Uterus (tissue), 4 donors: ENCODE data around the gene SERPINA6. TPM values are rescaled to one million over a fixed set of nuclear protein-coding genes. Genes with fewer than 3 reads are reported as not detected.

ENCODE experiments used
- DNase-seq, 2 donors: peaks; one replicate each; pipeline ENCODE4 v3.0.0-alpha.2; 2019 to 2020
- H3K27ac ChIP-seq, 2 donors: fragments of 200-600 bp; sonication (generic); 1 replicate in 1 of 2; 2 replicates in 1 of 2; pipeline ENCODE4 v1.5.1; 2016 to 2018
- H3K27me3 ChIP-seq, 2 donors: fragments of 200-600 bp; sonication (generic); one replicate each; pipeline ENCODE4 v1.5.1; 2018 to 2019; ENCODE audit warnings: control low read depth in 1 of 2
- H3K36me3 ChIP-seq, 2 donors: fragments of 200-600 bp; sonication (generic); one replicate each; pipeline ENCODE4 v1.5.1; 2019; ENCODE audit warnings: control low read depth in 1 of 2
- H3K4me1 ChIP-seq, 2 donors: fragments of 200-600 bp; sonication (generic); one replicate each; pipeline ENCODE4 v1.5.1; 2018 to 2019; ENCODE audit warnings: control low read depth in 1 of 2
- H3K4me3 ChIP-seq, 2 donors: fragments of 200-600 bp; sonication (generic); 1 replicate in 1 of 2; 2 replicates in 1 of 2; pipeline ENCODE4 v1.5.1; 2018 to 2019; ENCODE audit warnings: mild to moderate bottlenecking in 1 of 2
- H3K9me3 ChIP-seq, 2 donors: fragments of 200-600 bp; sonication (generic); one replicate each; pipeline ENCODE4 v1.5.1; 2019; ENCODE audit warnings: control low read depth in 1 of 2
- POLR2A ChIP-seq, 2 donors: fragments of 450-650 bp; IDR thresholded peaks; one replicate each; pipeline ENCODE4 v1.6.1; 2016; ENCODE audit warnings: antibody characterized with exemption in 2 of 2, mild to moderate bottlenecking in 1 of 2, moderate library complexity in 1 of 2
- intact Hi-C: fragments of 100-400 bp; cut with DNase I; formaldehyde crosslinking; loops from one replicate; pipeline ENCODE4 v1.15.1; 2023; ENCODE audit warnings: low total_unique reads
- total RNA-seq, 4 donors: library from RNA; depleted of rRNA in 3 of 4; stranded (reverse); fragments of >200 nt in 3 of 4; gene quantifications; one replicate each; pipeline versions ENCODE4 v1.1.0 to v1.2.4, GENCODE V29; 2014 to 2023
- TF ChIP-seq, protein P1 (sequence below), 4 experiments: fragments of 200-600 bp in 2 of 4; fragments of 450-650 bp in 2 of 4; sonication (generic) in 2 of 4; IDR thresholded peaks; one replicate each; pipeline ENCODE4 v1.5.1; 2016 to 2019; ENCODE audit warnings: antibody characterized with exemption in 4 of 4, mild to moderate bottlenecking in 2 of 4, moderate library complexity in 1 of 4
- donor health status: DM: yes; HTN: yes; CAD: no.

SERPINA6 gene
- total RNA-seq, 4 donors from 2014 or later = 0.76 TPM; not detected in 3

DNA sequence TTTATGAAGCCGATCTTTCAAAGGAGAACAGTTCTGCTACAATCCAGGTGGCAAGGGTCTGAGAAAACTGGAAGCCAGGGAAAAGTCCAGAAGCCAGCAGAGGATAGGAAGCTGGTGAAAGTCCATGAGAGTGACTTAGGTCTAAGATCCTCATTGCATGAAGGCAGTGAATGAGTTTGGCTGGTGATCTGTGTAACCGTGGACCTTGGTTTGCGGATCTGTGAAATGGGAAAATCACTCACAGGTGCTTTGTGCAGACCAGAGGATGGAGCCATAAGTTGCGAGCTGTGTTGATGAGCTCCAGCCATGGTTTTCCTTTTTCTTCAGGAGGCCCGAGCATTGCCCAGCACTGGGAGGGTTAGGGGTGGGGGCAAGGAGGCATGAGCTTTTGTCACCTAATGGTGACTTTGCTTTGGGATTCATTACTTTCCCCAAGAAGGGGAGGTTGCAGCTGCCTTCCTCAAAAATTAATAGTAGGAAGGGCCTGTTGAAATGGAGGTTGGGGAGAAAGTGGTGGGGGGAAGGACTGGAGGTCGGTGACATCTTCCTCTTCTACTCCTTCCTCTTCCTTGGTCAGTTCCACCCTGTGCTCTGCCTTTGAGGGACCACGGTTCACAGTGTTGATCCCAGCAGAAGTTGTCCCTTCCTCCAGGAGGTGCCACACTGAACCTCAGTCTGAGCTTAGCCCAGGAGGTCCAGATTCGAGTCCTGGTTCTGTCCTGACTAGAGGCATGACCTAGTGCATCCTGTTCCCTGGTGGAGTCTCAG lies 20.3 kb upstream of the SERPINA6 start:
- no peaks in the 10 kb centered on the region for H3K36me3 ChIP-seq
- TF ChIP-seq, protein P1, sequence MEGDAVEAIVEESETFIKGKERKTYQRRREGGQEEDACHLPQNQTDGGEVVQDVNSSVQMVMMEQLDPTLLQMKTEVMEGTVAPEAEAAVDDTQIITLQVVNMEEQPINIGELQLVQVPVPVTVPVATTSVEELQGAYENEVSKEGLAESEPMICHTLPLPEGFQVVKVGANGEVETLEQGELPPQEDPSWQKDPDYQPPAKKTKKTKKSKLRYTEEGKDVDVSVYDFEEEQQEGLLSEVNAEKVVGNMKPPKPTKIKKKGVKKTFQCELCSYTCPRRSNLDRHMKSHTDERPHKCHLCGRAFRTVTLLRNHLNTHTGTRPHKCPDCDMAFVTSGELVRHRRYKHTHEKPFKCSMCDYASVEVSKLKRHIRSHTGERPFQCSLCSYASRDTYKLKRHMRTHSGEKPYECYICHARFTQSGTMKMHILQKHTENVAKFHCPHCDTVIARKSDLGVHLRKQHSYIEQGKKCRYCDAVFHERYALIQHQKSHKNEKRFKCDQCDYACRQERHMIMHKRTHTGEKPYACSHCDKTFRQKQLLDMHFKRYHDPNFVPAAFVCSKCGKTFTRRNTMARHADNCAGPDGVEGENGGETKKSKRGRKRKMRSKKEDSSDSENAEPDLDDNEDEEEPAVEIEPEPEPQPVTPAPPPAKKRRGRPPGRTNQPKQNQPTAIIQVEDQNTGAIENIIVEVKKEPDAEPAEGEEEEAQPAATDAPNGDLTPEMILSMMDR (IDR thresholded peaks at IDR 0.05) = no peak
- no peak for TF ChIP-seq POLR2A (IDR thresholded peaks at IDR 0.05)
- H3K27ac ChIP-seq = no peak overlapping the region
- intact Hi-C loops = no loop called here
- no peaks in the 10 kb centered on the region for H3K4me1 ChIP-seq
- no peaks in the 10 kb centered on the region for H3K9me3 ChIP-seq
- DNase-seq = no peak
- H3K4me3 ChIP-seq = no peak overlapping the region
- H3K27me3 ChIP-seq = no peaks in the 10 kb centered on the region

DNA sequence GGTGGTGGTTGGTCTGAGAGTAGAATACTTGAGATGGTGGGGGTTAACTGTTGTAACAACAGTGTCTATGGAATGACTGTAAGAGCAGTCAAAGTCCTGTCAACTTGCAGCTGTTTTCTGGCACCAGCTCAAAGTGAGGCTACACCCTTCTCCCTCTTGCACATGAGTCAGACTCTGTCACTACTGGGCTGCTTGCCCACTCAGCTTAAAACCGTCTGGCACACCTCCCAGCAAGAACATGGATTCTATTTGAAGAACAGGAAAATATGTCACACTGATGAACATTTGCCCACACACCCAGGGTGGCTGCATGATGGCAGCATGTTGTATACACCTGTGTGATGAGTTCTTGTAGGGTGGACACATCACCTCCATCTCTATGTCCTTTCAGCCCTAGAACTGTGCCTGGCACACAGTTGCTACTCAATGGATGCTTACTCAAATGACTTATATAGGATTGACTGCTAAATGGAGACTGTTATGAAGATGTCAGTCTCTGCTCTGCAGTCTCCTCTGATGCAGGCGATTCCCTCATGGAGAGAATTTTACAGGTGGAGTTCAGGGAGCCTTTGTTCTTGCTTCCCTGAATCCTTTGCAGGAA lies 19.3 kb upstream of the SERPINA6 start:
- Histone ChIP-seq H3K4me1 (no peaks in the 10 kb centered on the region), H3K4me3 (no peak overlapping the region), H3K36me3 (no peaks in the 10 kb centered on the region), H3K27me3 (no peaks in the 10 kb centered on the region), H3K27ac (no peak overlapping the region), H3K9me3 (no peaks in the 10 kb centered on the region)
- intact Hi-C loops = no loop called here
- TF ChIP-seq, protein P1 (IDR thresholded peaks at IDR 0.05) = no peak
- TF ChIP-seq POLR2A (IDR thresholded peaks at IDR 0.05) = no peak
- peak; percentile 76 to 77 for DNase-seq

DNA sequence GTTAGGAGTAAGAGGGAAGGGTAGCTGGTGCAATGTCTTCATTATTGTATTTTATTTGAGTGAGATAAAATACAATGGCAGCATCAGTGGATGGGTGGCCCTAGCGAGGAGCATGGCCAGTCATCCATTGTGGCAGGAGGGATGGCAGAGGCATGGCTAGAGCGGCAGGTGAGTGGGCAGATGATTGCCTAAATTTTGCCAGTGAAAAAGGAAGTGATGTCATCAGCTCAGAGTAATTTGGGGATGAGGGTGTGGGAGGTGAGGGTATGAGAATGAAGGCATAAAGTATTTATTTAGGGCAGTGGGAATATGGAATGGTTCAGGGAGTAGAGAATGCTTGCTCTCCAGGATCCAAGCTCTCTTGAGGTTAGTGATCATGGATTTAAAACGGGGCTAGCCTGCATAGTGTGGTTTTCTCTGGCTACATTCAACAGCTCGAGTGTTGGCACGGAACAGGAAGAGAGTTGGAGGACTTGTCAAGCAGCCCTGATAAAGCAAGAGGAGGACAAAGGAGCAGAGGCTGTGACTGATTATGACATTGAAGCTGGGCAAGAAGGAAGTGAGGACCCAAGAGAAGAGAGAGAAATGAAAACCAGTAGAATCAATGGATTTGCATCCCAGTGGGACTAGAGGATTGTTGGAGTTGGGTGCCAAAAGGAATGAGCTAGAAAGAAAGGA lies 18.7 kb upstream of the SERPINA6 start:
- intact Hi-C loops = no loop called here
- Histone ChIP-seq H3K4me1 (no peaks in the 10 kb centered on the region), H3K36me3 (no peaks in the 10 kb centered on the region), H3K27ac (no peak overlapping the region), H3K27me3 (no peaks in the 10 kb centered on the region), H3K4me3 (no peak overlapping the region), H3K9me3 (no peaks in the 10 kb centered on the region)
- DNase-seq = no peak
- TF ChIP-seq POLR2A (IDR thresholded peaks at IDR 0.05) = no peak
- TF ChIP-seq, protein P1 (IDR thresholded peaks at IDR 0.05) = no peak

DNA sequence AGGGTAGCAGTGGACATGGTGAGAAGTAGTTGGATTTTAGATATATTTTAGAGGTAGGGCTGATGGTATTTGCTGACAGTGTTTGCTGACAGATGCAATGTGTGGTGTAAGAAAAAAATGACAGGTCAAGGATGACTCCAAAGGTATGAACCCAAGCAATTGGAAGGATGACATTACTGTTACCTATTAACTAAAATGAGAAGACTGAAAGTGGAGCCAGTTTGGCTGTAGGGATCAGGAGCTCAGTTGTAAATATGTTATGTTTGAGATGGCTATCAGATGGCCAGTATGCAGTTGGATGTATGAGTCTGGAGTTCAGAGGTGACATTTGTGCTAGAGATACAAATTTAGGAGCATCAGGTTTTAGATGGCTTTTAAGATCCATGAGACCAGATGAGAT lies 17.4 kb upstream of the SERPINA6 start:
- no peaks in the 10 kb centered on the region for H3K4me1 ChIP-seq
- intact Hi-C loops = no loop called here
- H3K27ac ChIP-seq = no peak overlapping the region
- H3K27me3 ChIP-seq = no peaks in the 10 kb centered on the region
- no peaks in the 10 kb centered on the region for H3K9me3 ChIP-seq
- no peak for DNase-seq
- H3K36me3 ChIP-seq = no peaks in the 10 kb centered on the region
- no peak overlapping the region for H3K4me3 ChIP-seq
- TF ChIP-seq, protein P1 (IDR thresholded peaks at IDR 0.05) = no peak
- TF ChIP-seq POLR2A (IDR thresholded peaks at IDR 0.05) = no peak

DNA sequence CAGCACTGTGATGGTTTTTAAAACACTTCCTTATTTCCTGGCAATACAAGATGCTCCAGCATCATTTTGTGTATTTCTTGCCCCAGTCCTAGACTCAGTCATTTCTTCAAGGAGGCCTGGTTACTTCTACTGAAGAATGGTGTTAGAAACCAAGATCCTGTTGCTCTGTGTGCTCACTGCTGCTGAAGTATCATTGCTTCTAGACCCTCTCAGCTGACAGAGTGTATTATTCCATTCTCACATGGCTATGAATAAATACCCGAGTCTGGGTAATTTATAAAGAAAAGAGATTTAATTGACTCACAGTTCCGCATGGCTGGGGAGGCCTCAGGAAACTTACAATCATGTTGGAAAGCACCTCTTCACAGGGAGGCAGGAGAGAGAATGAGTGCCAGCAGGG lies 14.9 kb upstream of the SERPINA6 start:
- Histone ChIP-seq H3K36me3 (no peaks in the 10 kb centered on the region), H3K27me3 (no peaks in the 10 kb centered on the region), H3K9me3 (no peaks in the 10 kb centered on the region), H3K4me3 (no peak overlapping the region), H3K27ac (no peak overlapping the region), H3K4me1 (no peaks in the 10 kb centered on the region)
- DNase-seq = no peak
- intact Hi-C loops = no loop called here
- TF ChIP-seq, protein P1 (IDR thresholded peaks at IDR 0.05) = no peak
- TF ChIP-seq POLR2A (IDR thresholded peaks at IDR 0.05) = no peak
